Measurements from ENCODE around the gene SLC25A29. TPM values are rescaled to one million over a fixed set of nuclear protein-coding genes. Genes with fewer than 3 reads are reported as not detected.
"Not testable (repeated sequence)": the region's sequence is repeated elsewhere in the genome, so short reads cannot be mapped to it uniquely, and the experiment has no call there.

Gene SLC25A29
- total RNA-seq, 1 donor from 2014 or later: 45.2 TPM

DNA sequence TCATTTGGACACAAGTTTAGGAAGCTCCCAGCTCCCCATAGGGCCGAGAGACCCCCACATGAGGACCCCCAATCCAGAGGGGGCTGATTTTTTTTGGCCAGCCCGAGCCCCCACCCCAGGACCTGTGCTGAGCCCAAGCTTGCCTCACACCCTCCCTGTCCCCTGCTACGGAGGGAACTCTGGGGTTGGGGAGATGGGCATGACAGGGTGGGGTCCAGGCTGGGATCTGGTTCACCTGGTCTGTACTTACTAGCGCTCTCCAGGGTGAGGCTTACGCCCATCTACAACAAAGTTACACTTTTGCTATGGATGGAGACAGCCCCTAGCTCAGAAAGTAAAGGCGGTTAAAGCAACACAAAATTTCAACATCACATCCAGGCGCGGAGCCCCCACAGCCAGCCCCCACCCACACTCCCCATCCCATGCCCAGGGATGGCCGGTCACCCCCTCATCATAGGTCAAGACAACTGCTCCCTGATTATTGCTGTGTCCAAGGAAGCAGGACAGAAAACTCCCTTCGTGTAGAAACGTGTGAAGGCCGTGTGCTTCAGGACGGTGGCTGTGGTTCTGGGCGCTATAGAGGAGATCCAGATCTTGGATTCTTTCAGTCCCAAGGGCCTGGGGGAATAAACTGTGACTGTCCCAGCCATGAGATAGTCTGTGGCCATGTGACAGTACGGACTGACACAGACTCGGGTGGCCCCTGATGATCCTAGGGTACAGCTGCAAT lies 10.7 kb downstream of the SLC25A29 start:
- DNase-seq (ENCODE audit: low spot score in 2 of 2) (peak in 1 of 2 donors; percentile 20), FAIRE-seq (no peak)

DNA sequence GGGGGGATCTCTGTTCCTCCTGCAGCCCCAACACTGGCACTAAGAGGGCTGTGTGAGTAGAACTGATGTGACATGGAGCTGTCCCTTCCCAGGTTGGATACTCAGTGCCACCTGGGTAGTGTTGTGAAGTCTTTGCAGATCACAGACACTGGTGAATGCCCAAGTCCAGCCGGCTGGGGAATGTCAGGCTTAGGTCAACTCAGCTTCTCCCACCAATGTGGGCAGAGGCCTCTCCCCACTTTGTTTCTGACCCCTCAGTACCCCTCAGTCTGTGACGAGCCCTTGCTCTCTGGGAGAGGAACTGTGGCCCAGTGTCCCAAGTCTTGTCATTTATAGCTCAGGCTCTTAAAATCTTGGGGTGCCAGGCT lies 11.3 kb downstream of the SLC25A29 start:
- no peak for FAIRE-seq

DNA sequence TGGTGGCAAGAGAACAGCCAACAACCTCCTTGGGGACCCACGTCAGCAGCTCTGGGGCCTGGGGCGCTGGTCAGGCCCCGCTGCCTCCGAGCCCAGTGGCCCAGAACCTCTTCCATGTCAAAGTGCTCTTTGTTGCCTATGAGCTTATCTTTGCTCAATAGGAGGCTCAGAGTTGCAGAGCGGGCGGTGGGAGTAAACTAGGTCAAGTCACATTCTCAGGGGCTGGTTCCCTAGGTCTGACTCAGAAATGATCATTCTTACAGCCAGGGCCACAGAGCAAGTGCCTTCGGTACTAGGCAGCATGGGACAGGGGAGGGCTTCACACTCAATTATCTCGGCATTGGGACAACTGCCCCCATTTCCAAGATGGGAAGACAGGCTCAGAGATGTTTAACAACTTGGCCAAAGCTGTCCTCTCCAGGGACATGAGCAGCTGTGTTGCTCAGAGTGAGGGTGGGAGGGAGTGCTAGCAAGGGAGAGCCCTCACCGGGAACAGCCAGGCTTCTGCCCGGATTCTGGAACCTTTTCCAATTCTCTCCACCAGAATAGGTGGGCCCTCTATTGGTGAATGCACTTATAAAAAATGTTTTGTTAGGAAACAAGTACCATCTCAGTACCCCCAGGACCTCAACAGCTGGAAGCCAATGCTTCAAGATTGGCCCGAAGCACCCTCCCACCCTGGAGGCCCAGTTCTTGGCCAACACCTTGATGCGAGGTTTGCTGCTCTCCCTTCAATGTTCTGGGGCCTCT lies 11.9 kb downstream of the SLC25A29 start:
- DNase-seq (ENCODE audit: low spot score in 2 of 2): peak; percentile 26 to 46
- no peak for FAIRE-seq

More for the DNA sequence above, 11.3 kb downstream of the SLC25A29 start:
- peak in 1 of 2 donors; percentile 14 for DNase-seq (ENCODE audit: low spot score in 2 of 2)

- FAIRE-seq (no peak), DNase-seq (ENCODE audit: low spot score in 2 of 2) (no peak)
Observed at GRCh38 chr14:100293497-100294212, 12.6 kb downstream of the SLC25A29 start.

- peak in 1 of 2 donors; percentile 14 for DNase-seq (ENCODE audit: low spot score in 2 of 2)
- FAIRE-seq: no peak
Observed at GRCh38 chr14:100292776-100293461, 13.3 kb downstream of the SLC25A29 start.

- FAIRE-seq: no peak
- DNase-seq (ENCODE audit: low spot score in 2 of 2): no peak
Observed at GRCh38 chr14:100292301-100292775, 13.9 kb downstream of the SLC25A29 start.

- no peak for FAIRE-seq
- peak in 1 of 2 donors; percentile 31 for DNase-seq (ENCODE audit: low spot score in 2 of 2)
Observed at GRCh38 chr14:100291305-100292075, 14.8 kb downstream of the SLC25A29 start.

DNA sequence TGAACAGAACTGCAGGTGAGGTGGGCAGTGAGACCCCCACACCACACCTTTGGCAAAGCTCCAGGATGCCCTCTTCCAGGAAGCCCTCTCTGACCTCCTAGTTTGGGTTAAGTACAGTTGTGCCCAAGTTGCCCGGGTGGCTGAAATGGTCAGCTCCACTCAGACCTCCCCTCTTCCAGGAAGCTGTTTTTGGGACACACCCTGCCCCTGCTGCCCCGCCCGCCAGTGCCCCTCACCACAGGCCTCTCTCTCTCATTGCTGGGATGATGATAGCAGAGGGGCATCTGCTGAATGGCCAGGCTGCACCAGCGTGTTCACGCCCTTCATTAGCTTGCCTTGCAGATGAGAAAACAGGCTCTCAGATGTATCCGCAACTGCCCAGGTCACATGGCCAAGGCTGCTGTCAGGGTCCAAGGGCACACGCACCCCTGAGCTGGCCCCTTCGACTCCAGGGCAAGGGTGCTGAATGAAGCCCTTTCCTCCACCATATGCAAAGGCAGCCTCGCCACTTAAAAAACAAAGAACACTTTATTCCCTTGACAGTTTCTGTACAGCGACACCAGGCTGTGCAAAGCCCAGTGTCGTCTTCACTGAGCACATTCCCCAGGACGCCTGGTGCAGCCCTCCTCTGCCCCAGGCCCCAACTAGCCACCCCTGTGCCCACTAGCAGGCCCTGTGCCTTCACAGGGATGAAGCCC lies 15.5 kb downstream of the SLC25A29 start:
- DNase-seq (ENCODE audit: low spot score in 2 of 2): peak; percentile 25 to 55
- FAIRE-seq: no peak

DNA sequence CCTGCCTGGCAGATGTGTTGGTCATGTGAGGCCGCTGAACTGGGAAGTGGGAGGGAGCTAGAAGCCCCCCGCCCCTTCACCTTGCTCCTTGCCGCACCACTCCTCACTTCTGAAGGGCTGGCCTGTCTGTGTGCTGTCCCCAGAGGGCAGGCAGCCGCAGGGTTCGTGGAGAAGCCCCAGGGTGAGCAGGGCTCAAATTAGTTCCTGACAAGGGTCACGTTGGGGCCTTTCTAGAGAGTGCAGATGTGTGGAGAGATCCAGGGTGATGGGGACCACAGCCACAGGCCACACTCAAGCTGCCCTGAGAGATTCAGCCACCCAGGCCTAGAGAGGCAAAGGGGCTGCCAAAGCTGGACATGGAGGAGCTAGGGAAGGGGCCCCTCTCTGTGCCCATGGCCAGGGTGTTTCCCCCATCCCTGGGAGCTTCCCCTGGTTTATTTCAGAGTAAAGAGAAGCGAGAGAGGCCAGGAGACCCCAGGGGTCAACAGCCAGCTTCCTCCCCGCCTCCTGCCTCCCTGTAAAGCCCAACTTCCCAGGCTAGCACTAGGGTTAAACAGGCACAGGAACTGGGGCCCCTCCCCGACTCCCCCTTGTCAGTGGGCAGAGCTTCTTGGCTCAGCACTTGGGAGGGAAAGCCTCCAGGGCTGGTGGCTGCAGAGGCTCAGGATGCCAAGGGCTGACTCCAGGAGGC lies 16.2 kb downstream of the SLC25A29 start:
- DNase-seq (ENCODE audit: low spot score in 2 of 2) (peak in 1 of 2 donors; percentile 22), FAIRE-seq (no peak)

GRCh38 chr14:100288382-100289185 lies 17.7 kb downstream of the SLC25A29 start:
- no peak for DNase-seq (ENCODE audit: low spot score in 2 of 2)
- no peak for FAIRE-seq

- not testable (repeated sequence) for FAIRE-seq; DNase-seq (ENCODE audit: low spot score in 2 of 2)
Observed at GRCh38 chr14:100287998-100288295, 18.3 kb downstream of the SLC25A29 start.

DNA sequence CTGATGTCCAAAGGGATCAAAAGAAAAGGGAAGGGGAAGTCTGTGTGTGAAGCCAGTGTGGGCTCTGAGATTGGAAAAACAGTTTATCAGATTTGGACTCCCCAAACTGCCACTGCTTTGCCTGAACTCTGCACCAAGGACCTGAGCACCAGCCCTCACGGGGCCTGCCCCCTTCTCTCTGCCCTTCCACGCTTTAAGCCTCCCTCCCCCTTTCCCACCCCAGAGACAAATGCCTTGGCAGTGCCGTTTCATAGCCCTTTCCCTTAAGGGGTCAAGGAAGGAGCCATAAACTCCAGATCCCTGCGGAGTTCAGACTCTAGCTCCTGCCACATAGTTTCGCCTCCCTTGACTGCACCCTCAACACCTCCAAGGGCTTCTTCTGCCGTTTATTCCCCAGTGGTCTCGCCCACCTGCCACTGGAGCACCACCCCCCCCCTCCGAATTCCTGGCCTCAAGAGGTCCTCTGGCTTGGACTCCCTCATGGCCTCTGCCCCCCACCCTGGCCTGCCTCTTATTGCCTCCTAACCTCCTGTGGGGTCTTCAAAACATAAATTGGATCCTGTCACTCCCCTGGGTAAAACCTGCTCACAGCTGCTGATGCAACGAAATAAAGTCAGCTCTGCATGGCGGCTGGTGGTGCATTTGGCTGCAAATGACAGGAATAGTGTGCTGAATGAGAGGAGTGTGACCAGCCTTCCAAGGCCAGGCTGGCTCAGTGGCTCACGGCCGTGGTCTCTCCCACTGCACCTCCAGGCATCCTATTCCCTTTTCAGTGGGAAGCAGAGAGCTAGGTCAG lies 18.8 kb downstream of the SLC25A29 start:
- DNase-seq (ENCODE audit: low spot score in 2 of 2) (no peak), FAIRE-seq (no peak)

GRCh38 chr14:100286484-100287191 lies 19.6 kb downstream of the SLC25A29 start:
- DNase-seq (ENCODE audit: low spot score in 2 of 2): no peak
- FAIRE-seq: no peak

DNA sequence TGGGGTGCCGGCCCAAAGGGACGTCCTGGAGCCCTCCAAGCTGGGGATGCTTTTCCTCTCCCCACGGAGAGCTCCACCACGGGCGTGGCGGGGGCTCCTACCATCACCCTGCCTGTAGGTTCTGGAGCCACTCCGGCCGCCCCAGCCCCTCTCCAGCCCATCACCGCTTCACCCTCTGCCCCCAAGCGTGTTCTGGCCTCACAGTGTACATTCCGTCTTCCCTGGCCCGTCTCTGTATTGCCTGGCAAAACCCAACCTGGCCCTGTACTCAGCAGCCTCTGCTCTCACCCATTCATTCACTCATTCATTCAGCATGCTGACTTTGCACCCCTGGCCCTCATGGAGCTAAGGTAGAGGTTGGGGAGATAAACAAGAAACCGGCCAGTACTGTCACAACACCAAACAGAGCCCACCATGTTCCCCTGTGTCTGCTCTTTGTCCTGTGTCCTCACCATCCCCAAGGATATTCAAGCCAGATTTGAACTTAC lies 20.3 kb downstream of the SLC25A29 start:
- DNase-seq (ENCODE audit: low spot score in 2 of 2) (peak in 1 of 2 donors; percentile 13), FAIRE-seq (no peak)

DNA sequence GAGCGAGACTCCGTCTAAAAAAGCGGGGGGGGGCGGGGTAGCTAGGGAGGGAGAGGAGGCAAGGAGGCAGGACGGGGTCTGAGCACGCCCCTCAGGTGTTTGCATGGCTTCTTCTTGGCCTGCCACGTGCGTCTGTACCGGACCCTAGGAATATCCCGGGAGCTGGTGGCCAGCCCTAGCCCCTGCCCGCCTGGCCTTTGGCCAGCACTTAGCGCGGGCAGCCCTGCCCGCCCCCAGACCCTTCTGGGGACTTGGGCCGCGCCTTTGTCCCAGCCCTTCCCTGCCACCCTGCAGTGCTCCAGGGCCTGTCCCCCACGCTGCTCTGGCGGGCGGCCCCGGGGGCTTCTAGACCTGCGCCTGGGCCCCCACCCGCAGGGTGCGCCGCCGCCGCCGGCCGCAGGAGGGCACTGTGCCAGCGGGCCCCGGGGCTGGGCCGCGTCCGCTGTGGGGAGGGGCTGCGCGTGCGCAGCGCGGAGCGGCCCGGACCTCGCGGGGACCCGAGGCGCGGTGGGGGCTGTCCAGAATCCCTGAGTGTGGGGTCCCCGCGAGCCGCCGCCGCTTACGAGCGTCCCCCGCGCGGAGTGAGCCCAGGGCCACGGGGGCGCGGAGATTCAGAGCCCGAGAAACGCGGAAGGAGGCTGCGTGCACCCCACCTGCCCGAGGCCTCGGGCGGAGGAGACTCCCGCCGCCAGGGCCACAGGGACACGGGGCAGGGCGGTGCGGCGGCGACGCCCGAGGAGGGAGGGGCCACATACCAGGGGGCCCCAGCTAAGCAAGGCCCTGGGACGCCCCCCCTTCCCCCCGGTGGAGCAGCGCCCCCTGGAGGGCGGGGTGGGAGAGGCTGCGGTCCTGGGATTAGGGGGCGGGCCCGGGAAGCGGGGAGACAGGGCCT lies 21.0 kb downstream of the SLC25A29 start:
- FAIRE-seq: no peak
- peak; percentile 92 to 95 for DNase-seq (ENCODE audit: low spot score in 2 of 2)
